ENCODE results near the gene COX7A2L.
"Not testable (repeated sequence)": the region's sequence is repeated elsewhere in the genome, so short reads cannot be mapped to it uniquely, and the experiment has no call there.

COX7A2L gene

GRCh38 chr2:42385225-42385624 lies 24.2 kb upstream of the COX7A2L start:
- FAIRE-seq (no peak), DNase-seq (ENCODE audit: insufficient read length, low spot score) (no peak)
- TF ChIP-seq PAX5 (IDR thresholded peaks at IDR 0.05; ENCODE audit: insufficient read depth, low read length, severe bottlenecking), result no peak
- no peak for TF ChIP-seq TAF1 (IDR thresholded peaks at IDR 0.05; ENCODE audit: low read depth, low read length)
- TF ChIP-seq POLR2A (IDR thresholded peaks at IDR 0.05; ENCODE audit: low read depth, low read length), result no peak
- TF ChIP-seq POLR2AphosphoS5 (IDR thresholded peaks at IDR 0.05; ENCODE audit: low read depth, low read length), result no peak
- no peak for TF ChIP-seq POU2F2 (IDR thresholded peaks at IDR 0.05; ENCODE audit: low read depth, low read length)
- no peak for TF ChIP-seq SPI1 (IDR thresholded peaks at IDR 0.05; ENCODE audit: low read depth, low read length)

- TF ChIP-seq POU2F2 (IDR thresholded peaks at IDR 0.05; ENCODE audit: low read depth, low read length) (no peak), SPI1 (IDR thresholded peaks at IDR 0.05; ENCODE audit: low read depth, low read length) (no peak), POLR2A (IDR thresholded peaks at IDR 0.05; ENCODE audit: low read depth, low read length) (no peak), TAF1 (IDR thresholded peaks at IDR 0.05; ENCODE audit: low read depth, low read length) (no peak)
- DNase-seq (ENCODE audit: insufficient read length, low spot score) (no peak), FAIRE-seq (no peak)
Measured at GRCh38 chr2:42383855-42384530, 23.0 kb upstream of the COX7A2L start.

- no peak for FAIRE-seq
- DNase-seq (ENCODE audit: insufficient read length, low spot score), result no peak
- TF ChIP-seq POU2F2 (IDR thresholded peaks at IDR 0.05; ENCODE audit: low read depth, low read length) (no peak), TAF1 (IDR thresholded peaks at IDR 0.05; ENCODE audit: low read depth, low read length) (no peak), SPI1 (IDR thresholded peaks at IDR 0.05; ENCODE audit: low read depth, low read length) (no peak), POLR2A (IDR thresholded peaks at IDR 0.05; ENCODE audit: low read depth, low read length) (no peak), PAX5 (IDR thresholded peaks at IDR 0.05; ENCODE audit: insufficient read depth, low read length, severe bottlenecking) (no peak), POLR2AphosphoS5 (IDR thresholded peaks at IDR 0.05; ENCODE audit: low read depth, low read length) (no peak)
Measured at GRCh38 chr2:42382144-42382543, 21.1 kb upstream of the COX7A2L start.

GRCh38 chr2:42380026-42380425 lies 19.0 kb upstream of the COX7A2L start:
- FAIRE-seq; DNase-seq (ENCODE audit: insufficient read length, low spot score): not testable (repeated sequence)

GRCh38 chr2:42378415-42378814 lies 17.4 kb upstream of the COX7A2L start:
- DNase-seq (ENCODE audit: insufficient read length, low spot score) (no peak), FAIRE-seq (no peak)
- TF ChIP-seq TAF1 (IDR thresholded peaks at IDR 0.05; ENCODE audit: low read depth, low read length) (no peak), POLR2A (IDR thresholded peaks at IDR 0.05; ENCODE audit: low read depth, low read length) (no peak), POLR2AphosphoS5 (IDR thresholded peaks at IDR 0.05; ENCODE audit: low read depth, low read length) (no peak), POU2F2 (IDR thresholded peaks at IDR 0.05; ENCODE audit: low read depth, low read length) (no peak), SPI1 (IDR thresholded peaks at IDR 0.05; ENCODE audit: low read depth, low read length) (no peak), PAX5 (IDR thresholded peaks at IDR 0.05; ENCODE audit: insufficient read depth, low read length, severe bottlenecking) (no peak)

GRCh38 chr2:42376758-42377157 lies 15.7 kb upstream of the COX7A2L start:
- FAIRE-seq (no peak), DNase-seq (ENCODE audit: insufficient read length, low spot score) (no peak)

GRCh38 chr2:42372474-42373200 lies 11.6 kb upstream of the COX7A2L start:
- FAIRE-seq (no peak), DNase-seq (ENCODE audit: insufficient read length, low spot score) (no peak)
- TF ChIP-seq PAX5 (IDR thresholded peaks at IDR 0.05; ENCODE audit: insufficient read depth, low read length, severe bottlenecking) (no peak), TAF1 (IDR thresholded peaks at IDR 0.05; ENCODE audit: low read depth, low read length) (no peak), POU2F2 (IDR thresholded peaks at IDR 0.05; ENCODE audit: low read depth, low read length) (no peak), SPI1 (IDR thresholded peaks at IDR 0.05; ENCODE audit: low read depth, low read length) (no peak), POLR2AphosphoS5 (IDR thresholded peaks at IDR 0.05; ENCODE audit: low read depth, low read length) (no peak), POLR2A (IDR thresholded peaks at IDR 0.05; ENCODE audit: low read depth, low read length) (no peak)

More at GRCh38 chr2:42376758-42377157, 15.7 kb upstream of the COX7A2L start:
- TF ChIP-seq SPI1 (IDR thresholded peaks at IDR 0.05; ENCODE audit: low read depth, low read length) (no peak), POLR2A (IDR thresholded peaks at IDR 0.05; ENCODE audit: low read depth, low read length) (no peak), TAF1 (IDR thresholded peaks at IDR 0.05; ENCODE audit: low read depth, low read length) (no peak), POU2F2 (IDR thresholded peaks at IDR 0.05; ENCODE audit: low read depth, low read length) (no peak), POLR2AphosphoS5 (IDR thresholded peaks at IDR 0.05; ENCODE audit: low read depth, low read length) (no peak), PAX5 (IDR thresholded peaks at IDR 0.05; ENCODE audit: insufficient read depth, low read length, severe bottlenecking) (no peak)

GRCh38 chr2:42371611-42372473 lies 10.8 kb upstream of the COX7A2L start:
- FAIRE-seq, result no peak
- TF ChIP-seq TAF1 (IDR thresholded peaks at IDR 0.05; ENCODE audit: low read depth, low read length) (no peak), SPI1 (IDR thresholded peaks at IDR 0.05; ENCODE audit: low read depth, low read length) (no peak), POLR2A (IDR thresholded peaks at IDR 0.05; ENCODE audit: low read depth, low read length) (no peak), POLR2AphosphoS5 (IDR thresholded peaks at IDR 0.05; ENCODE audit: low read depth, low read length) (no peak), PAX5 (IDR thresholded peaks at IDR 0.05; ENCODE audit: insufficient read depth, low read length, severe bottlenecking) (no peak), POU2F2 (IDR thresholded peaks at IDR 0.05; ENCODE audit: low read depth, low read length) (no peak)
- no peak for DNase-seq (ENCODE audit: insufficient read length, low spot score)

- TF ChIP-seq SPI1 (IDR thresholded peaks at IDR 0.05; ENCODE audit: low read depth, low read length), result no peak
- no peak for TF ChIP-seq POU2F2 (IDR thresholded peaks at IDR 0.05; ENCODE audit: low read depth, low read length)
Measured at GRCh38 chr2:42369532-42370229, 8.7 kb upstream of the COX7A2L start.

More at GRCh38 chr2:42369532-42370229, 8.7 kb upstream of the COX7A2L start:
- FAIRE-seq, result no peak
- no peak for DNase-seq (ENCODE audit: insufficient read length, low spot score)

Data from GM12891 (cell line).